ENCODE data around the gene PRPH. TPM values are rescaled to one million over a fixed set of nuclear protein-coding genes. Genes with fewer than 3 reads are reported as not detected.
"Not testable (repeated sequence)": the region's sequence is repeated elsewhere in the genome, so short reads cannot be mapped to it uniquely, and the experiment has no call there.

The PRPH gene
- polyA plus RNA-seq, 1 experiment = not detected

DNA sequence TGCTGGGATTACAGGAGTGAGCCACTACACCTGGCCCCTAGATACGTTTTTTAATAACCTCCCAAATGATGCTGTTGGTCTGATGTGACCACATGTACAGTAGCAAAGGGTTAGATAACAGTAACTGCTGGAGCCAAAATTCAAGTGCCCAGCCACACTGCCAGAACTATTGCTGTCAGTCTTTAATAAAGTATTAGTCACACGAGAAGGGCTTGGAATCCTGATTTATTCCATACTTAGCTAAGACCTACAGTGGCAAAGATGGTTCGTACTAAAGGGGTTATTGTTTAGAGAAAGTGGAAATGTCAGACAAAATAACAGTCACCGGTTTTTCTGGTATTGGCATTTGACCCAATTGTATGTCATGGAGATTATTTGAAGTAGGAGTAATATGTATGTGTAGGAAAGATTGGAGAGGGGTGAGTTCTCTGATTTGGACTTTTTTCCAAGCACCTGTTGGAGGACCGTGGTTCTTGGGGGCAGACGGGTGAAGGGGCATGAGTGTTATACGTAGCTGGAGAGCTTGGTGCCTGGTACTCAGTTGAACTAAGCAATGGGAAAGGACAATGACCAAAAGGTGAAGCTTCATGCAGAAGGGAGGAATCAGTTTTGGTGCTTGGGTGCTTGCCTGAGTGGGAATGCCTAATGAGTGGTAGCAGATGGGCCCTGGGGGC, 20.4 kb upstream of the PRPH start:
- CTCF ChIA-PET = interaction anchor here (1.2 to 1.4 kb wide), 2 partner anchors 23 to 58 kb away, joined by 3 to 4 read pairs; no protein-coding TSS in a partner anchor
- TF ChIP-seq, protein P1, sequence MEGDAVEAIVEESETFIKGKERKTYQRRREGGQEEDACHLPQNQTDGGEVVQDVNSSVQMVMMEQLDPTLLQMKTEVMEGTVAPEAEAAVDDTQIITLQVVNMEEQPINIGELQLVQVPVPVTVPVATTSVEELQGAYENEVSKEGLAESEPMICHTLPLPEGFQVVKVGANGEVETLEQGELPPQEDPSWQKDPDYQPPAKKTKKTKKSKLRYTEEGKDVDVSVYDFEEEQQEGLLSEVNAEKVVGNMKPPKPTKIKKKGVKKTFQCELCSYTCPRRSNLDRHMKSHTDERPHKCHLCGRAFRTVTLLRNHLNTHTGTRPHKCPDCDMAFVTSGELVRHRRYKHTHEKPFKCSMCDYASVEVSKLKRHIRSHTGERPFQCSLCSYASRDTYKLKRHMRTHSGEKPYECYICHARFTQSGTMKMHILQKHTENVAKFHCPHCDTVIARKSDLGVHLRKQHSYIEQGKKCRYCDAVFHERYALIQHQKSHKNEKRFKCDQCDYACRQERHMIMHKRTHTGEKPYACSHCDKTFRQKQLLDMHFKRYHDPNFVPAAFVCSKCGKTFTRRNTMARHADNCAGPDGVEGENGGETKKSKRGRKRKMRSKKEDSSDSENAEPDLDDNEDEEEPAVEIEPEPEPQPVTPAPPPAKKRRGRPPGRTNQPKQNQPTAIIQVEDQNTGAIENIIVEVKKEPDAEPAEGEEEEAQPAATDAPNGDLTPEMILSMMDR (IDR thresholded peaks at IDR 0.05; ENCODE audit: insufficient read depth, low read depth, low read length) = no peak
- Histone ChIP-seq H3K27me3 (ENCODE audit: control insufficient read depth, insufficient read depth, low read length) (no peaks in the 10 kb centered on the region), H3K36me3 (ENCODE audit: control insufficient read depth, insufficient read depth, low read length) (peaks cover 25% of the 10 kb centered on the region), H3K4me3 (ENCODE audit: low read depth, low read length) (no peak overlapping the region)
- POLR2A ChIA-PET = no interaction called here
- no peak for DNase-seq (ENCODE audit: low read depth)

DNA sequence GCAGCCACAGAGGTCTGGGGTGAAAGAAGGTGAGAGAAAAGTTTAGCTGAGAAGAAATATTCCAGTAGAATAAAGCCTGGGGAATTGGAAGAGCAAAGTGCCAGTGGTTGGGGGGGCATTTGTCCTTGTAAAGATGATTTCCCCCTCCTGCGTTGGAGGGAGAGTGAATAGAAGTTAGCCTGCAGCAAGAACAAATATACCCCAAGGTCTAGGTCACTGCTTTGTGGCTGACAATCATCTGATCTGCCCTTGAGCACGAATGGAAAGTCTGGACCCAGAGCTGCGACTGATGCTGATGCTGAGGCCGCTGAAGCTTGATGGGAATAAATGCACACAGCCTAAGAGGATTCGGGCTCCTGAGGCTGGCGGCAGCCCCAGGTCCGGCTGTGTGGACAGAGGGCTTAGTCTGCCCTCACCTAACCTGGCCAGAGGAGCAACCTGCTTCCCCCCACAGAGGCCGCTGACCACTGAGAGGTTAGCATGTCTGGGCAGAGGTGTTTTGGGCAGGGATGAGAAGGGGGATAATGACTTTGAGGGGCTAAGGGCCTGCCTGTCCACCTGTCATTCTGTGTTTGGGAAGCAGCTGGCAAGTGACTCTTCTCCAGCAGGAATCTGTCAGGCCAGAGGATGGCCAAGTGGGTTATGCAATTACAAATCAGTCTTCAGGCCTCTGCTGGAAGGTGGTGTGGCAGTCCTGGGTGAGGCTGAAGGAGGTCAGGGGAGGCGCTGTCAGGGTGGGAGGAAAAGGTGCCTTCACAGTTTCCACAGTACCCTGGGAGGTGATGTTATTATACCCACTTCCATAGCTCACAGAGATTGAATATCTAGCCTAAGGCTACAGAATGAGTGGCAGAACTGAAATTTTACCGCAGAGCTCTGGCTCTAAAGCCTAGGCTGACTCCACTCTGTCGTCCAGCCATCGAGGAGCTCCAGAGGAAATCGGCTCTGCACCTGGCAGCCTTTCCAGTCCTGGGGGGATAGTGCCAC, 18.4 kb upstream of the PRPH start:
- H3K36me3 ChIP-seq (ENCODE audit: control insufficient read depth, insufficient read depth, low read length) = peaks cover 10% of the 10 kb centered on the region
- TF ChIP-seq, protein P1 (IDR thresholded peaks at IDR 0.05; ENCODE audit: insufficient read depth, low read depth, low read length) = no peak
- no peak for DNase-seq (ENCODE audit: low read depth)
- CTCF ChIA-PET = interaction anchor here (0.9 to 4.3 kb wide), 6 partner anchors 8 to 71 kb away, joined by 3 to 26 read pairs (median 4); partner anchors contain the start of genes C1QL4 and PRPH
- POLR2A ChIA-PET = no interaction called here
- no peaks in the 10 kb centered on the region for H3K27me3 ChIP-seq (ENCODE audit: control insufficient read depth, insufficient read depth, low read length)
- no peak overlapping the region for H3K4me3 ChIP-seq (ENCODE audit: low read depth, low read length)

DNA sequence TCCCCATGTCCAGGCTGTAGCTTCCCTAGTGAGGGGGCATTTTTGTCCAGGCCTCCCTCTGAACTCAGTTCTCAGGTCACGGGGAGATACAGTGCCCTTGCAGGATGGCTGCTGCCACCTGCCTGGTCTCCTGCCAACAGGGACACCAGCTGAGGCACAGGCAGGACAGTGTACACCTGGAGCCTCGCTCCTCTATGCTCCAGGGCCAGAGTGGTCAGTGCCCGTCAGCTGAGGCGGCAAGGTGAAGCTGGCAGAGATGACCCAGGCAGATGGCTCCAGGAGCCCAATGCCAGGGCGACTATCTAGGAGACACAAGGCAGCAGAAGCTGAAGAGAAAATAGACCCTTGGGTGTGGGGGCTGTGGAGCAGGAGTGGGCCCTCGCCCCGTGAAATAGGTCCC, 17.5 kb upstream of the PRPH start:
- no peak overlapping the region for H3K4me3 ChIP-seq (ENCODE audit: low read depth, low read length)
- peaks cover 7% of the 10 kb centered on the region for H3K36me3 ChIP-seq (ENCODE audit: control insufficient read depth, insufficient read depth, low read length)
- ChIA-PET POLR2A (no interaction called here), CTCF (interaction anchor here (0.8 to 4.3 kb wide), 6 partner anchors 11 to 147 kb away, joined by 3 to 26 read pairs (median 4); partner anchors contain the start of genes C1QL4 and PRPH)
- no peak for DNase-seq (ENCODE audit: low read depth)
- H3K27me3 ChIP-seq (ENCODE audit: control insufficient read depth, insufficient read depth, low read length) = no peaks in the 10 kb centered on the region
- TF ChIP-seq, protein P1 (IDR thresholded peaks at IDR 0.05; ENCODE audit: insufficient read depth, low read depth, low read length) = no peak

DNA sequence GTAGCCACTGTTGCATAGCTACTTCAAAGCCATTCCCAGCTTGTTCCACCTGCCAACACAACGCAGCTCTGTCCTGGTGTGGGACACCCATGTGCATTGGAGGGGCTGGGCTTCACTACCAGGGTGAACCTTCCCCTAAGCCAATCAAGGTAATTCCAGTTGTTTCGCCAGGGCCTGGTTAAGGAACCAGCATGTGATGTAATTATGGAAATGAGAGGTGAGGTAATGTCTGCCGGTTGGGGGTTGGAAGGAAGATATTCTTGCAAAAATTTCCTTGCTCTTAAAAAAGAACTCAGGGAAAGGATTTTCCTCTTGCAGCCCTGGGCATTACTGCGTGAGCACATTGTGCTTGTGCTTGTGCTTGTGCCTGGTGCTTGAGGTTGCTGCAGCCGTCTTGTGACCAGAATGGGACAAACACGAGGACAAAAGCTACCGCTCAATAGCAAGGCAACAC, 15.2 kb upstream of the PRPH start:
- Histone ChIP-seq H3K4me3 (ENCODE audit: low read depth, low read length) (no peak overlapping the region), H3K36me3 (ENCODE audit: control insufficient read depth, insufficient read depth, low read length) (0 out of 2 replicates have a peak, but pooled peaks cover 1% of the 10 kb centered on the region), H3K27me3 (ENCODE audit: control insufficient read depth, insufficient read depth, low read length) (no peaks in the 10 kb centered on the region; the same call in 1 of the 2 replicates)
- DNase-seq (ENCODE audit: low read depth) = no peak
- TF ChIP-seq, protein P1 (IDR thresholded peaks at IDR 0.05; ENCODE audit: insufficient read depth, low read depth, low read length) = no peak
- POLR2A ChIA-PET = interaction anchor here (0.6 kb wide), 1 partner anchor 147 kb away, joined by 3 read pairs; no protein-coding TSS in a partner anchor
- CTCF ChIA-PET = interaction anchor here (0.8 to 4.3 kb wide), 3 partner anchors 9 to 79 kb away, joined by 3 to 26 read pairs (median 4); no protein-coding TSS in a partner anchor

DNA sequence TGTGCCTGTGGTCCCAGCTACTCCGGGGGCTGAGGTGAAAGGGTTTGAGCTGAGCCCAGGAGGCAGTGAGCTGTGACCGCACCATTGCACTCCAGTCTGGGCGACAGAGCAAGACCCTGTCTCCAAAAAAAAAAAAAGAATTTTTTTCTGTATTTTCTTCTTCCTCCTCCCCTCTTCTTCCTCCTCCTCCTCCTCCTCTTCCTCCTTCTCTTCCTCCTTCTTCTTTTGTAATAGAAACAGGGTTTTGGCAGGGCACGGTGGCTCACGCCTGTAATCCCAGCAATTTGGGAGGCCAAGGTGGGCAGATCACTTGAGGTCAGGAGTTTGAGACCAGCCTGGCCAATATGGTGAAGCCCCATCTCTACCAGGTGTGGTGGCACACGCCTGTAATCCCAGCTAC, 14.4 kb upstream of the PRPH start:
- DNase-seq (ENCODE audit: low read depth); POLR2A ChIA-PET; H3K4me3 ChIP-seq (ENCODE audit: low read depth, low read length); H3K27me3 ChIP-seq (ENCODE audit: control insufficient read depth, insufficient read depth, low read length); H3K36me3 ChIP-seq (ENCODE audit: control insufficient read depth, insufficient read depth, low read length): not testable (repeated sequence)
- CTCF ChIA-PET = interaction anchor here (1.0 kb wide), 1 partner anchor 14 kb away, joined by 3 read pairs; the partner anchor contains the start of gene PRPH
